Hepatocyte (in vitro differentiated cells): ENCODE measurements around the gene ATP1B2. TPM values are rescaled to one million over a fixed set of nuclear protein-coding genes. Genes with fewer than 3 reads are reported as not detected.

Source experiments
- DNase-seq: peaks from one replicate; pipeline ENCODE4 v3.0.0-alpha.2; 2016; ENCODE audit warnings: low spot score
- H2AFZ ChIP-seq: fragments of 200-600 bp; sonication (generic); 2 replicates; pipeline ENCODE4 v1.6.0; 2016; ENCODE audit warnings: antibody characterized with exemption, mild to moderate bottlenecking
- H3K27ac ChIP-seq: fragments of 200-600 bp; sonication (generic); 2 replicates; pipeline ENCODE4 v1.5.1; 2016; ENCODE audit warnings: mild to moderate bottlenecking
- H3K27me3 ChIP-seq: fragments of 200-600 bp; sonication (generic); 2 replicates; pipeline ENCODE4 v1.6.1; 2016
- H3K36me3 ChIP-seq: fragments of 200-600 bp; sonication (generic); replicated peaks from 2 replicates; pipeline ENCODE4 v1.5.1; 2016; ENCODE audit warnings: low read depth; ENCODE audit not compliant: insufficient read depth
- H3K4me1 ChIP-seq: fragments of 200-600 bp; sonication (generic); 2 replicates; pipeline ENCODE4 v1.5.1; 2016; ENCODE audit warnings: mild to moderate bottlenecking, moderate library complexity; ENCODE audit not compliant: insufficient read depth
- H3K4me2 ChIP-seq: fragments of 200-600 bp; sonication (generic); 2 replicates; pipeline ENCODE4 v1.6.0; 2016
- H3K4me3 ChIP-seq: fragments of 200-600 bp; sonication (generic); 2 replicates; pipeline ENCODE4 v1.5.1; 2016; ENCODE audit warnings: mild to moderate bottlenecking
- H3K79me2 ChIP-seq: fragments of 200-600 bp; sonication (generic); 2 replicates; pipeline ENCODE4 v1.6.0; 2017; ENCODE audit warnings: mild to moderate bottlenecking
- H3K9me2 ChIP-seq: fragments of 200-600 bp; sonication (generic); replicated peaks from 2 replicates; pipeline ENCODE4 v1.6.0; 2017; ENCODE audit warnings: mild to moderate bottlenecking; ENCODE audit not compliant: insufficient read depth
- H3K9me3 ChIP-seq: fragments of 200-600 bp; sonication (generic); 2 replicates; pipeline ENCODE4 v1.5.1; 2016; ENCODE audit warnings: low read depth, mild to moderate bottlenecking
- H4K20me1 ChIP-seq: fragments of 200-600 bp; sonication (generic); 2 replicates; pipeline ENCODE4 v1.6.0; 2016; ENCODE audit warnings: mild to moderate bottlenecking; ENCODE audit not compliant: insufficient read depth, poor library complexity, severe bottlenecking
- CTCF ChIP-seq: fragments of 200-600 bp; sonication (generic); IDR thresholded peaks from 2 replicates; pipeline ENCODE4 v1.5.1; 2016; ENCODE audit warnings: antibody characterized with exemption, mild to moderate bottlenecking; ENCODE audit not compliant: poor library complexity
- EZH2 ChIP-seq: fragments of 200-600 bp; sonication (generic); IDR thresholded peaks from 2 replicates; pipeline ENCODE4 v1.6.1; 2016; ENCODE audit warnings: antibody characterized with exemption, mild to moderate bottlenecking, borderline replicate concordance
- EZH2phosphoT487 ChIP-seq: fragments of 200-600 bp; sonication (generic); IDR thresholded peaks from one replicate; pipeline ENCODE4 v1.6.1; 2018; ENCODE audit warnings: antibody characterized with exemption, mild to moderate bottlenecking, low read depth, moderate library complexity; ENCODE audit not compliant: unreplicated experiment, severe bottlenecking
- WGBS: methylation state at CpG from one replicate; pipeline ENCODE4 v1.1.6; 2016; ENCODE audit warnings: low lambda C conversion rate; ENCODE audit errors: missing lambda C conversion rate; 5-methylcytosine and 5-hydroxymethylcytosine counted together
- polyA plus RNA-seq: library from polyadenylated mRNA; unstranded; fragments of >200 nt; fragmentation: Nextera tagmentation; extraction: Ambion mirVana; gene quantifications from 2 replicates; pipeline ENCODE4 v1.2.1, GENCODE V29; 2016
- total RNA-seq: library from RNA; depleted of rRNA; stranded (reverse); fragments of >200 nt; gene quantifications from 2 replicates; pipeline ENCODE4 v1.2.3, GENCODE V29; 2014

Gene ATP1B2
- total and polyA plus RNA-seq, 2 experiments from 2014 or later, result 0.23 to 2.5 TPM

GRCh38 chr17:7629939-7630571 lies 20.7 kb upstream of the ATP1B2 start, which contains the start of gene SHBG:
Gene SHBG (plus strand): TSS chr17:7630135. CDS start chr17:7630173, 38 bp downstream.
- Histone ChIP-seq H4K20me1 (no peaks in the 10 kb centered on the region), H3K79me2 (peaks cover 22% of the 10 kb centered on the region), H2AFZ (no peak within 1 kb of the TSS), H3K27ac (peak within 1 kb of the TSS; percentile 46), H3K4me3 (no peak within 1 kb of the TSS), H3K27me3 (no peaks in the 10 kb centered on the region), H3K9me3 (no peaks in the 10 kb centered on the region), H3K4me1 (peaks cover 19% of the 10 kb centered on the region), H3K36me3 (no peaks in the 10 kb centered on the region), H3K9me2 (no peaks in the 10 kb centered on the region), H3K4me2 (no peak within 1 kb of the TSS)
- no peak for TF ChIP-seq EZH2phosphoT487
- TF ChIP-seq EZH2, result no peak
- no peak for TF ChIP-seq CTCF
- 62% methylated on average over 13 of the region's 13 CpGs for WGBS
- DNase-seq, result peak; percentile 50

- peaks cover 8% of the 10 kb centered on the region for H3K4me1 ChIP-seq
- no peak overlapping the region for H3K27ac ChIP-seq
- TF ChIP-seq CTCF (no peak), EZH2 (no peak), EZH2phosphoT487 (no peak)
- no peak overlapping the region for H2AFZ ChIP-seq
- no peak overlapping the region for H3K4me2 ChIP-seq
- no peak overlapping the region for H3K4me3 ChIP-seq
- no peaks in the 10 kb centered on the region for H3K9me3 ChIP-seq
- H4K20me1 ChIP-seq, result no peaks in the 10 kb centered on the region
- no peak for DNase-seq
- no peaks in the 10 kb centered on the region for H3K9me2 ChIP-seq
- no peaks in the 10 kb centered on the region for H3K27me3 ChIP-seq
- H3K36me3 ChIP-seq, result no peaks in the 10 kb centered on the region
- H3K79me2 ChIP-seq, result peaks cover 6% of the 10 kb centered on the region
- WGBS, result 62% methylated on average over 11 of the region's 11 CpGs
Measured at GRCh38 chr17:7631398-7632380, 19.0 kb upstream of the ATP1B2 start.

GRCh38 chr17:7632492-7632894 lies 18.2 kb upstream of the ATP1B2 start:
- Histone ChIP-seq H4K20me1 (no peaks in the 10 kb centered on the region), H3K9me3 (no peaks in the 10 kb centered on the region), H3K4me1 (peaks cover 7% of the 10 kb centered on the region), H2AFZ (no peak overlapping the region), H3K4me2 (no peak overlapping the region), H3K27ac (no peak overlapping the region), H3K27me3 (no peaks in the 10 kb centered on the region), H3K79me2 (no peaks in the 10 kb centered on the region), H3K9me2 (no peaks in the 10 kb centered on the region), H3K4me3 (no peak overlapping the region), H3K36me3 (no peaks in the 10 kb centered on the region)
- TF ChIP-seq CTCF (peak; percentile 34), EZH2phosphoT487 (no peak)
- WGBS, result 44% methylated on average over 6 of the region's 6 CpGs
- DNase-seq, result no peak
